Coronary artery (tissue), 2 donors: Measurements from ENCODE around the gene DAPK3.
"Not testable (repeated sequence)": the region's sequence is repeated elsewhere in the genome, so short reads cannot be mapped to it uniquely, and the experiment has no call there.

Experiments
- DNase-seq: peaks from one replicate; pipeline ENCODE4 v3.0.0-alpha.2; 2017; ENCODE audit warnings: low spot score
- H3K27ac ChIP-seq, 2 donors: fragments of 200-600 bp; sonication (generic); one replicate each; pipeline ENCODE4 v1.5.1; 2016 to 2019
- H3K4me3 ChIP-seq: fragments of 200-600 bp; sonication (generic); 2 replicates; pipeline ENCODE4 v1.5.1; 2016; ENCODE audit warnings: mild to moderate bottlenecking, moderate library complexity
- CTCF ChIP-seq: fragments of 200-600 bp; sonication (generic); IDR thresholded peaks from one replicate; pipeline ENCODE4 v1.5.1; 2019; ENCODE audit warnings: antibody characterized with exemption

DAPK3 gene

GRCh38 chr19:4015705-4016402, 45.0 kb upstream of the DAPK3 start:
- DNase-seq = peak; percentile 68
- no peak for TF ChIP-seq CTCF
- peak overlapping the region in 1 of 2 donors; percentile 11 for H3K27ac ChIP-seq
- peak overlapping the region; percentile 17 for H3K4me3 ChIP-seq

- Histone ChIP-seq H3K4me3 (peak overlapping the region; percentile 17), H3K27ac (peak overlapping the region in 1 of 2 donors; percentile 21)
- TF ChIP-seq CTCF = no peak
- no peak for DNase-seq
These were observed 43.9 kb upstream of the DAPK3 start for GRCh38 chr19:4014541-4015491.

GRCh38 chr19:4013886-4014540, 43.1 kb upstream of the DAPK3 start:
- no peak for TF ChIP-seq CTCF
- DNase-seq = no peak
- Histone ChIP-seq H3K4me3 (no peak overlapping the region), H3K27ac (no peak overlapping the region)

- TF ChIP-seq CTCF = no peak
- H3K4me3 ChIP-seq = no peak overlapping the region
- no peak overlapping the region for H3K27ac ChIP-seq
- DNase-seq = no peak
These were observed 42.2 kb upstream of the DAPK3 start for GRCh38 chr19:4012975-4013634.

GRCh38 chr19:4012092-4012974, 41.4 kb upstream of the DAPK3 start:
- H3K4me3 ChIP-seq = no peak overlapping the region
- H3K27ac ChIP-seq = no peak overlapping the region
- no peak for TF ChIP-seq CTCF
- DNase-seq = no peak

- H3K27ac ChIP-seq, H3K4me3 ChIP-seq, DNase-seq: not testable (repeated sequence)
These were observed 40.5 kb upstream of the DAPK3 start for GRCh38 chr19:4011430-4011829.
